GM18517 (cell line): ENCODE measurements around the gene COL18A1.

Source experiments
- ATAC-seq: cut with Tn5 transposase; IDR thresholded peaks from one replicate; pipeline ENCODE4 v1.9.1; 2021; ENCODE audit warnings: mild to moderate bottlenecking, moderate library complexity; ENCODE audit not compliant: unreplicated experiment

COL18A1 gene

DNA sequence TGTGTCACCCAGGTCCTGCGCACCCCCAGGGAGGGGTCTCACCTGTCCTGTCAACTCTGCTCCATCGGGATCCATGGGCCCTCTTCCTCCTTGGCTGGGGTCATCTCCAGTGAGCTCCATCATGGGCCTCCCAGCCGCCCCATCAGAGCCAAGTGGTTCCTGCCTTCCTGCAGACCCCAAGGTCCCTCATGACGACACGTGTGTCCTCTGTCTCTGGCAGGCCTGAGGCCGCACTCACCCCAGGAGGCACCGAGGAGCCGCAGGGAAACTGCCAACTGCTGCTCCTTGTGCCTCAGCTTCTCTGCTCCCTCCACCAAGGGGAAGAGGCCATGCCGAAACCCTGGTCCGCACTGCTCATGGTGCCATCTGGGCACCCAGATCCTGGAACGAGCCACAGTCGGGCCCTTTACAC lies 46.8 kb downstream of the COL18A1 start:
- no peak for ATAC-seq

DNA sequence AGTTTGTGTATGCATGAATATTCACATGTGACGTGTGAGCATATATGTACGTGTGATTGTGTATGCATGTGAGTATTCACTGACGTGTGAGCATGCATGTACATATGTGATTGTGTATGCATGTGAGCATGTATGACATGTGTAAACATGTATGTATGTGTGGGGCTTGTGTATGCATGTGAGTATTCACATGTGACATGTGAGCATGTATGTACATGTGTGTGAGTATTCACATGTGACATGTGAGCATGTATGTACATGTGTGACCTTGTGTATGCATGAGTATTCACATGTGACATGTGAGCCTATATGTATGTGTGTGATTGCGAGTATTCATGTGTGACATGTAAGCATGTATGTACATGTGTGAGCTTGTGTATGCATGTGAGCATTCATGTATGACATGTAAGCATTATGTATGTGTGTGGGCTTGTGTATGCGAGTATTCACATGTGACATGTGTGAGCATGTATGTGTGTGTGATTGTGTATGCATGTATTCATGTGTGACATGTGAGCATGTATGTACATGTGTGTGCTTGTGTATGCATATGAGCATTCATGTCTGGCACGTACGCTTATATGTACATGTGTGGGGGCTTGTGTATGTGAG lies 47.8 kb downstream of the COL18A1 start:
- ATAC-seq = no peak

DNA sequence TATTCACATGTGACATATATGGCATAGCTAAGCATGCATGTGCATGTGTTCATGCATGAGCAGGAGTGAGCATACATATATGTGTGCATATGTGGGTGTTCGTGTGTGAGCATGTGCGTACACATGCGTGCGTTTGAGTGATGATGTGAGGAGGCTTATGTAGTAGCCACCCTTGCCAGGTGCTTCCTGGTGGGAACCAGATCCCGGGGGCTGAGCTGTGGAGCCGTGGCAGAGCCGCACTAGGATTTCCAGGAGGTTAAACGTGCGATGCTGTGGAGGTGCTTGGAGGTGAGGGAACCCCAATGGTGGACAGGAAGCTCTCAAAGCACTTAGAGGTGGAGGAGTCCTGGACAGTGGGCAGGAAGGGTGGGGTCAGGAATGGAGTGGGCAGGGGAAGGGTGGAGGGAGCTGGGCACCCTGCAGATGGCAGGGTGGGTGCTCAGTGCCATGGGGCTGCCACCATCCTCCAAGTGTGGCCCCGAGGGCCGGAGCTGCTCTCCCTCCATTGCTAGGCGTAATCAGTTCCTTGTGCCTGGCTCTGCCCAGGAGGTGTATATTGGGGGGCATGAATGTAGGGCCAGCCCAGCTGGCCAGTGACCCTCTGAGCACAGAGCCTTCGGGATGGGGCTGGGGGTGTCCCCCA lies 48.5 kb downstream of the COL18A1 start:
- no peak for ATAC-seq

DNA sequence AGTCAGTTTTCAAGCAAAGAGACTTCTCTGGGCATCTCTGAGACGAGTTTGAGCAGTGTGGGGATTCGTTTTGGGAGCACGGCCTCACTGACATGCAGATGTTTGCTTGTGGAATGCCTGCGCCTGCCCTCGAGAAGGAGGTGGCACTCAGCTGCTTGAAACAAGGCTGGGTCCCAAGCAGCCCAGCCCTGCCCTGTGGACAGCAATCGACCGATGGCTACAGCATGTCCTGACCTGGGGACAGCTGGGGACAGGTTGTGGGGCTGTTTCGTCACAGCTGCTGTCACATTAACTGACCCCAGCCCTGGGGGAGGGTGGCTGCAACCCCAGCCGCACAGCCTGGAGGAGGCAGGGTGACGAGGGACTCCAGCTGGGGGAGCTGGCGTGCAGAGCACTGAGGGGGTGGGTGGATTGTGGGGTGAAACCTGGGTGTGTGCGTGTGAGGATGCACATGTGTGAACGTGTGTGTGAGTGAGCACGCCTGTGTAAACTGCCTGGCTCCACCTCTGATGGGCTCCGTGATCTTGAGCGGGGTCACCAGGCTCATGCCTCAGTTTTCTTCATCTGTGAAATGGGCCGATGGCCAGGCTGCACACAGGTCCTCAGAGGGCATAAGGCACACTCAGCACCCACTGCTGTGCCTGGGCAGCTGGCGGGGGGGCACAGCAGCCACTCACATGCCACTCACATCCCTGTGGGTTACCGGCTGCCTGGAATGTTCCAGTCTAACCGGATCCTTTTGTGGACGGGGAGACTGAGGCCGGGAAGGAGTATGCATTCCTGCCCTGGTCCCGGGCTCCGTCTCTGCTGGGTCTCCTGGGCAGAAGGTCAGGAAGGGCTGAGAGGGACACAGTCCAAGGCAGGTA lies 49.3 kb downstream of the COL18A1 start:
- ATAC-seq = no peak

DNA sequence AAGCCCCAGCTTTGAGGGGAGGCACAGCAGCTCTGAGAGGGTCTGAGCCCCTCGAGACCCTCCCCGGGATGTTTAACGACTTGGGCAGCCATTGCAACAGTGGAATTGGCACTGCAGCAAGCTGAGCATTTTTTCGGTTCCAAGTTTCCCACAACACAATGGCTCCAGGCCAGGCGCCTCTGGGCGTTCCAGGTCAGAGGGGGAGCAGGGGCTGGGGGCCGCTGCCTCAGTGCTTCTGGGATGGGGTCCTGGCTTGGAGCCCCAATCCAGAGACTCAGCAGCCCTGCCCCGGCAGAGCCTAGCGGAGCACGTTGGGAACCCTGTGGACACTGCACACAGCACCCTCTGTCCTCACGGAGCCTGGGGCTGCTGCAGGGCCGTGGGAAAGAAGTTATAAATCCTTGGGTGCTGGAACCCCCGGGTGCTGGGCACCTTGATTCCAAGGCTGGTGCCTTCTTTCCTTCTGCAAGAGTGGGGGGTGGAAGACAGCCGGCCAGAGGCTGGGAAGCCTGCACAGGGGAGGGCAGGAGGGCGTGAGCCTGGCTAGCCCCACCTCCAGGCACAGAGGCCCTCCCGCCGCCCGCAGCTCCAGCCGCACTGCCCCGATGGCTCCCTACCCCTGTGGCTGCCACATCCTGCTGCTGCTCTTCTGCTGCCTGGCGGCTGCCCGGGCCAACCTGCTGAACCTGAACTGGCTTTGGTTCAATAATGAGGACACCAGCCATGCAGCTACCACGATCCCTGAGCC lies 50.1 kb downstream of the COL18A1 start:
- no peak for ATAC-seq

DNA sequence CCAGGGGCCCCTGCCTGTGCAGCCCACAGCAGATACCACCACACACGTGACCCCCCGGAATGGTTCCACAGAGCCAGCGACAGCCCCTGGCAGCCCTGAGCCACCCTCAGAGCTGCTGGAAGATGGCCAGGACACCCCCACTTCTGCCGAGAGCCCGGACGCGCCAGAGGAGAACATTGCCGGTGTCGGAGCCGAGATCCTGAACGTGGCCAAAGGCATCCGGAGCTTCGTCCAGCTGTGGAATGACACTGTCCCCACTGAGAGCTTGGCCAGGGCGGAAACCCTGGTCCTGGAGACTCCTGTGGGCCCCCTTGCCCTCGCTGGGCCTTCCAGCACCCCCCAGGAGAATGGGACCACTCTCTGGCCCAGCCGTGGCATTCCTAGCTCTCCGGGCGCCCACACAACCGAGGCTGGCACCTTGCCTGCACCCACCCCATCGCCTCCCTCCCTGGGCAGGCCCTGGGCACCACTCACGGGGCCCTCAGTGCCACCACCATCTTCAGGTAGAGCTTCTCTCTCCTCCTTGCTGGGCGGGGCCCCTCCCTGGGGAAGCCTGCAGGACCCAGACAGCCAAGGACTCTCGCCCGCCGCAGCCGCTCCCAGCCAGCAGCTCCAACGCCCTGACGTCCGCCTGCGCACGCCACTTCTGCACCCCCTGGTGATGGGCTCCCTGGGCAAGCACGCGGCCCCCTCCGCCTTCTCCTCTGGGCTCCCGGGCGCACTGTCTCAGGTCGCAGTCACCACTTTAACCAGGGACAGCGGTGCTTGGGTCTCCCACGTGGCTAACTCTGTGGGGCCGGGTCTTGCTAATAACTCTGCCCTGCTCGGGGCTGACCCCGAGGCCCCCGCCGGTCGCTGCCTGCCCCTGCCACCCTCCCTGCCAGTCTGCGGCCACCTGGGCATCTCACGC lies 51.0 kb downstream of the COL18A1 start:
- no peak for ATAC-seq

DNA sequence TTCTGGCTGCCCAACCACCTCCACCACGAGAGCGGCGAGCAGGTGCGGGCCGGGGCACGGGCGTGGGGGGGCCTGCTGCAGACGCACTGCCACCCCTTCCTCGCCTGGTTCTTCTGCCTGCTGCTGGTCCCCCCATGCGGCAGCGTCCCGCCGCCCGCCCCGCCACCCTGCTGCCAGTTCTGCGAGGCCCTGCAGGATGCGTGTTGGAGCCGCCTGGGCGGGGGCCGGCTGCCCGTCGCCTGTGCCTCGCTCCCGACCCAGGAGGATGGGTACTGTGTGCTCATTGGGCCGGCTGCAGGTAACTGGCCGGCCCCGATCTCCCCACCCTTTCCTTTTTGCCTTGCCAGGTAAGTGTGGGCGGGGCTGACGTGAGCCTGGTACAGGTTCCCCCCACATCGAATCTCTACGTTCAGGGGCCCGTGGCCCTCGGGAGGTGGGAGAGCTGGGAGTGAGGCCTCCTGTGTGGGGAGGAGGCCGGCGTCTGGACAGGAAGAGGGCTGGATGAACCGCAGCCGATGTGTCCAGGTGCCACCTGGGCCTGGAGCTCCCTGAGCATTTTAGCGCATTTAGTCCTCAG lies 51.7 kb downstream of the COL18A1 start:
- ATAC-seq = no peak

DNA sequence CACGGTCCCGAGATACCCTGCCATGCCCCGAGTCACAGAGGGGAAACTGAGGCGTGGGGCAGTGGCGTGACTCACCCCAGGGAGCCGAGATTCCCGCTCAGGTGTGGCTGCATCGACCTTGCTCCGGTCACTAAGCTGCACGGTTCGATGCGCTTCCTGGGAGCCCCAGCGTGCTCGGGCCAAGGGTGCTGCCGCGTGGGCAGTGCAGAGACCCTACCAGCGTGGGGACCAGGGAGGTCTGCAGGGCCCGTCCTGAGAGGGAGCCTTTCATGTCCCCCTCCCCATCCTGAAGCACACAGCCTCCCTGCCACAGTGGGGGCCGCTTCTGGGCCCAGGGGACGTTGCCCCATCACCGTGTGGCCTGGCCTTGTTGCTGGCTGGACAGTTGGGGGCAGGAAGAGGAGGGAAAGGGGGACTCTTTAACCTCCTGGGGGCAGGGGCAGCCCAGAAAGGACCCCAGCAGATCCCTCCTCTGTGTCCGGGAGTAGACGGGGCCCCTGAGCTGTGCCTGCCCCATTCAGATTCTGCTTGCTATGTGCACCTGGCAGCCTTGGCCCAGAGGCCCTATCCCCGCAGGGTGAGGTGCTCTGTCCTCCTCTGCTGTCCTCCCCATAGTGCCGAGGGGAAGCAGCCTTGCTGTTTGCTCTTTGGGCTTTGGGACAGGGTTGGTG lies 52.3 kb downstream of the COL18A1 start:
- ATAC-seq = no peak

DNA sequence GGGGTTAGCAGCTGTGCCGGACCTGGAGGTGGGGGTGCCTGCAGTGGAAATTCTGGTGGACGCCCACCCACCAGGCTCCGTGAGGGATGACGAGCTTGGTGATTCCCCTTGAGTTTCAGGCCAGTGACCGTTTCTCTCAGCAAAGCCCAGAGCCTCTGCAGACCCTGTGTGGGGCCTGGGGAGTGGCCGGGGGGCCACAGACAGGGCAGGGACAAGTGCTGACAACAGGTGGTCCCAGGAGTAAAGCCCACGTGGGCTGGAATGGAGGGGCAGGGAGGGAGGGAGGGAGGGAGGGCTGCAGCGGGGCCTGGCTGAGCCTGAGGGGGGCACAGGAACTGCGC lies 52.8 kb downstream of the COL18A1 start:
- ATAC-seq = no peak

DNA sequence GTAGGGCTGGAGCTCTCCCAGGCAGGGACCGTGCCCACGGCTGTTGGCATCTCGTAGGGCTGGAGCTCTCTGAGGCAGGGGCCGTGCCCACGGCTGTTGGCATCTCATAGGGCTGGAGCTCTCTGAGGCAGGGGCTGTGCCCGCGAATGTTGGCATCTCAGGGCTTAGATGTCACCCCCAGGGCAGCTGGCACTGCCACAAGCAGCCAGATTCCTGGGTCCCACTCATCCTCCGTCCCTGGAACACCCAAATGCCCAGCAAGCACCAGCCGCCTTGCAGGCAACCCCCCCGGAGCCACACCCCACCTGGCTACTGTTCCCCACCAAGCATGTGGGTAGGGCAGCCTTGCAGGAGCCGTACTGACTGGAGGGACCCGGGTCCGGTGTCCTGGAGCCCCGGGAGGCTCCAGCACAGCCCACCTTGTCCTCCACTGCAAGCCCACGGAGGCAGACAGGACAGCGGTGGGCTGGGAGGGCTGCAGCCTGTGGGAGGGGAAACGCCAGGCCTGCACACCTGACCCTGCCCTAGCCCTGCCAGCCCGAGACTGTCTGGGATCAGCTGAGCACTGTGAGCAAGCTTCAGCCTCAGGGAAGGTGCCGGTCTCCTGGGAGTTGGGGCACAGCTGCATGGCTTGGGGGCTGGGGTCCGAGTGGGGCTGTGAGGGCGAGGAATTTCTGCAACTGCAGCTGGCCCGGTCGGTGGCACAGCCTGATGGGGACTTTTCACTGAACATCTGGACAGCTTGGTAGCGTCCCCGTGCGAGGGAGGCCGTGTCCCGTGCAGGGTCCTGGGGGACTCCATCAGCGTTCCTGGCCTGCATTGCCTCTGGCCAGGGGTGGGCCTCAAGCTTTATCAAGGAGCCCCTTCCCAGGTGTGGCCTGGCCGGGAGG lies 53.6 kb downstream of the COL18A1 start:
- ATAC-seq = no peak

DNA sequence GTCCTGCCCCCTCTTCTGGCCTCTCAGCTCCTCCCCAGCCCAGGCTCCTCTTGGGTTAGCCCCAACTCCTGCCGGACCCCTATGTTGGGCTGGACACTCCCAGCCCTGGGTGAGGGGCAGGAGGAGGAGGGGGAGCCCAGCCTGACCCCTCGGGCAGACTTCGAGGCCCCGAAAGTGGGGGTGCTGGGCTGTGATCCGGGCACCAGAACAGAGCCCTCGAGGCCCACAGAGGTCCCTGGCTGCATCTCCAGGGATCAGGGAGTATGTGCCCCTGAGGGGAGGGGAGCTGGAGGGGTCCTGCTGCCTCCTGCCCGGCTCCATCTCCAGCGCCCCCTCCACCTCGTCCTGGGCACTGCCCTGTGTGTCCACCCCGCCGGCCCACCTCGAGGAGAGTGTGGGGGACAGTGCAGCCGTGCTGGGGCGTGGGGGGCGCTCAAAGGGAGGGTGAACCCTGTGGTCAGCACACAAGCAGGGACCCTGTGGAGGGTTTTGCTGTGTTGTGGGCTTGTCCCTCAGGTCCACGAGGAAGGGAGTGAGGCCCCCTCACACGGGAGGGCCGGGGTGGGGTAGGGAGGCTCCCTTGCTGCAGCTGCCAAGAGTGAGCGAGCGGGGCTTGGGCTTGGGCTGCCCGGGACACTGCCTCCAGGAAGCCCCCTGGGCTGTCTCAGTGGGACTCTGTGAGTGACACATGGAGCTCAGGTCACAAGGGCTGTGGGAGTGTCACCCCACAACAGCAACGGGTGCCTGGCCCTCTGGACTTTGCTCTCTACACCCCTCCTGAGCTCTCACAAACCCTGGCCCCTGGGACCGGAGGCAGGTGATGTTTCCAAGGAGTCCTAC lies 54.4 kb downstream of the COL18A1 start:
- no peak for ATAC-seq

DNA sequence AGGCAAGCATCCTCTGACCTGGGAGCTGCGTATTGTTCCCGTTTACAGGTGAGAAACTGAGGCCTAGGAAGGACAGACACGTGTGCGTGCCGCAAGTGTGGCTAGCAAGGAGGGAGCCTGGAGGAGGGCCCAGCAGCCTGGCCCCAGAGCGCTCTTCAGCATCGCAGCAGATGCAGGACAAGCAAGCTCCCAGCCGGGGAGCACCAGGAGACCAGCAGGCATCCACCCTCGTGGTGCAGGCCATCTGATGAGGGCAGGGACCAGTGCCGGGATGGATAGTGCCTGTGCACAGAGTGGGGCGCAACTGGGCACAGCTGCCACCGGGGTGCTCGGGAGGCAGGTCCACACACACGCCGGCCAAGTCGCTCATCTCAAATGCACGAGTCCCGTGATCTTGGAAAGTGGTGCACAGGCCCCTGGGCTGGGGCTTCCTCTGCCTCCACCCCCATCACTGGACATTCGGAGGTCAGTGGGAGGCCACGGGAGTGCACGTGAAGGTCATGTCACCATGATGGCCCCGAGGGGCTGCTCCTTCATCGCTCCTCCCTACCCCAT lies 55.1 kb downstream of the COL18A1 start:
- ATAC-seq = no peak

DNA sequence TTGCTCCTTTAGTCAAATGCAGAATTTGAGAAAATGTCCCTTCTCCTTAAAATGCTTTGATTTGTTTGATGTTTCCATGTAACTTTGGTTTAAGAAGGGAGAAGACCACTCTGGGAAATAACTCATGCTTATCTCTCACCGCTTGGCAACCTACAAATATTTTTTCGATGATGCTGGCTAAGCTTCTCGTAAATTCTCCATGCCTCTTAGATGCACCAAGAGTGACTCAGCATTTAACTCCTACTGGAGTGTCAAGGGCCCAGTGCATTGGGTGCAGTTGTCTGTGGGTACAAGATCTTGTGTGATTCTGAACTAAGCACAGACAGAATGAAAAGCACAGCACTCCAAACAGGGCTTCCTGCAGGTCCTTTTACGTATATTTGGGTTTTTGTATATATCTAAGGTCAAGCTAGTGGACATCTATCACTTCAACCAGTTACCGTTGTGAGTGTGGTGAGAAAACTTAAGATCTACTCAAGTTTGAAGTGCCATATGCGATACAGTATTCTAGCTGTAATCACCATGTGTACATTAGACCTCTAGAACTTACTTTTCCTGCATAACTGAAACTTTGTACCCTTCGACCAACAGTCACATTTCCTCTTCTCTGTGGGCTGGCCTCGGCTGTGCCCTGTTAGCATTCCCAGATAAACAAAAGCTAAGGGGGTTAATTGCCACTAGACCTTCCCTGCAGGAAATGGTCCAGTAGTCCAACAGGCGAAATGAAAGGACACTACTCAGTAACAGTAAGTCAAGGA lies 55.8 kb downstream of the COL18A1 start:
- no peak for ATAC-seq

DNA sequence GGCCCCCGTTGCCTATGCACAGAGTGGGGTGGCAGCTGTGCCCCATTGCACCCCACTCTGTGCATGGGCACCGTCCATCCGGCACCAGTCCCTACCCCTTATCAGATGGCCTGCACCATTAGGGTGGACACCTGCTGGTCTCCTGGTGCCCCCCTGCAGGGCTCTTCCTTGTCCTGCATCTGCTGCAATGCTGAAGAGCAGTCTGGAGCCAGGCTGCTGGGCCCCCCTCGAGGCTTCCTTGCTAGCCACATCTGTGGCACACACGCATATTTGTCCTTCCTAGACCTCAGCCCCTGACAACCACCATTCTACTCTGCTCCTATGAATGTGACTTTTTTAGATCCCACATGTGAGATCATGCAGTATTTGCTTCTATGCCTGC lies 56.4 kb downstream of the COL18A1 start:
- no peak for ATAC-seq

DNA sequence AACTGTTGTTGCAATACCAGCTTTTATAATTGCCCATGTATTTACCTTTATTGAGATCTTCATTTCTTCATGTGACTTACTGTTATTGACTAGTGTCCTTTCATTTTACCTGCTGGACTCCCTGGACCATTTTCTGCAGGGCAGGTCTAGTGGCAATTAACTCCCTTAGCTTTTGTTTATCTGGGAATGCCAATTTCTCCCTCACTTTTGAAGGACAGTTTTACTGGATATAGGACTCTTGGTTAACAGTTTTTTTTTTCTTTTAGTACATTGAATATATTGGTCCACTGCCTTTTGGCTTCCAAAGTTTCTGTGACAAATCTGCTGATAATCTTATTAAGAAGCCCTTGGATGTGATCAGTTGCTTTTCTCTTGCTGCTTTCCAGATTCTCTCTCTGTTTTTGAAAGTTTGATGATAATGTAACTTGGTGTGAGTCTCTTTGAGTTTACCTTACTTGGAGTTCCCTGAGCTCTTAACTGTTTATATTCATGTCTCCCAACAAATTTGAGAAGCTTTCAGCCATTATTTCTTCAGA lies 56.9 kb downstream of the COL18A1 start:
- no peak for ATAC-seq

DNA sequence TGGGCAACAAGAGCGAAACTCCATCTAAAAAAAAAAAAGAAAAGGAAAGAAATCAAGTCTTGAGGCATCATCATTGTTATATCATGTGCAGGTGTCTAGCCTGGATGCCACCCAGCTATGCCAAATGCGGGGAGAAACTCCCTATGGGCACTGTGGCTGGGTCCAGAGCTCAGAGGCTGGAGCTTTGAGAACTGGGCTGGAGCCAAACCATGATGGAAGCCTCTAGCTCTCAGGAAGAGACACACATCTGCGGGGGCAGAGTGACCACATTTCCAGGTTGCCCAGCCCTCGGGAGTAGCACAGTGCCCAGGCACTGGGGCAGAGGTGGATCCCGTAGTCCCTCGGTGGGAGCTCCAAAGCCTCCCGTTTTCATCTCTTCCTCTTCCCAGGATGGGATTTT lies 58.9 kb downstream of the COL18A1 start:
- ATAC-seq = no peak
